ENCODE results near the gene UCHL1. TPM values are rescaled to one million over a fixed set of nuclear protein-coding genes. Genes with fewer than 3 reads are reported as not detected.
A peak's percentile ranks its signal among the peaks of the same experiment; 100 is the strongest.

The UCHL1 gene
- total and polyA plus RNA-seq, 2 of the 13 experiments (the other 11 are each of a cell fraction or from before 2014, with no cell fraction given): not detected

DNA sequence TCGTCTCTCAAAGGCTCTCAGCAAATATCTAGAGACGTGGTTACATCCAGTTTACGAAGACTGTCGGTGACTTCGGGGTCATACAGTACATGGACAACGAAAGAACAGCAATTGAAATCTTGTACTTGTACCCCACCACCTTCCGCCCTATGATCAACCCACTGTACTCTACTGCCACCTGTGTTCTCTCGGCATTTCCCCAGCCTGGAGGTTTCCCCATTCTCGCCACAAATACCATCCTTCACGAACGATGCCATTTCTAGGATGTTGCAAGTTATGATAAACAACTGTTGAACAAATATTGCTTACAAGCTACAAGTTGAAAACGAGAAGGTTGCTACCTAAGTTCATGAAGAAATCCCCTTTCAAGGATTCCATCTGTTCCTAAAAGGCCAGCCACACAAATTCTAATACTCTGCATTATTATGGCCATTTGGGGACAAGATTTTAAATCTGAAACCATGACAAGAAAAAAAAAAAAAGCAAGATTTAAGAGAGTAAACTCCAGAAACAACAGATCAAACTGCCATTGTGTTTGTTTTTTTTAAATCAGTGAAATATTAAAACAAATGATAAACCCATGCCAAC, 44.0 kb upstream of the UCHL1 start:
- 2% methylated on average over 12 of the region's 12 CpGs for WGBS (ENCODE audit: low lambda C conversion rate)
- ATAC-seq: 0 out of 3 replicates have a peak, but pooled peaks have one; percentile 3
- Histone ChIP-seq H3K4me2 (ENCODE audit: low read depth, low read length) (peak overlapping the region; percentile 84), H3K9ac (ENCODE audit: insufficient read depth, low read depth, low read length) (peak overlapping the region; percentile 79), H4K20me1 (ENCODE audit: insufficient read depth, low read length) (no peaks in the 10 kb centered on the region), H3K27me3 (ENCODE audit: control insufficient read depth in 1 of 2, insufficient read depth in 2 of 2, low read length in 2 of 2) (peaks cover 0 to 3% of the 10 kb centered on the region in 2 experiments; a peak in 1 of 5 replicates), H3K36me3 (replicated peaks in 1 of 2; ENCODE audit: control insufficient read depth in 1 of 2, insufficient read depth in 2 of 2, low read length in 2 of 2) (no peaks in the 10 kb centered on the region), H3K4me3 (replicated peaks in 1 of 3; ENCODE audit: insufficient read depth in 1 of 3, low read depth in 2 of 3, low read length in 3 of 3) (peak overlapping the region; percentile 81 to 94 (median 93)), H2AFZ (ENCODE audit: low read length) (peak overlapping the region; percentile 64), H3K27ac (ENCODE audit: extremely low read length, insufficient read depth, low read length) (no peak overlapping the region), H3K4me1 (ENCODE audit: insufficient read depth, low read length) (peaks cover 49% of the 10 kb centered on the region), H3K79me2 (ENCODE audit: insufficient read depth, low read length) (peaks cover 52% of the 10 kb centered on the region), H3K9me3 (ENCODE audit: low read length) (no peaks in the 10 kb centered on the region)
- ChIA-PET POLR2A (interaction anchor here (1.4 to 1.8 kb wide), 2 partner anchors 245 to 285 kb away, joined by 3 to 4 read pairs; no protein-coding TSS in a partner anchor), CTCF (ENCODE audit: low intra/inter-chr PET ratio, low total read pairs) (interaction anchor here (1.6 to 1.9 kb wide), 2 partner anchors 232 to 236 kb away, joined by 9 to 11 read pairs; no protein-coding TSS in a partner anchor)
- DNase-seq (ENCODE audit: low spot score): peak; percentile 64
- intact Hi-C loops (cut with micrococcal nuclease; ENCODE audit: unreplicated experiment): loop anchor here (1.0 to 5.0 kb wide), 4 partner anchors 35 to 135 kb away; no protein-coding TSS in a partner anchor
- in situ Hi-C loops (cut with HindIII; ENCODE audit: extremely low pct_ligation_motif_present, low pct_unique_long_range_greater_than_20kb): loop anchor here (10.0 kb wide), 1 partner anchor 88 kb away; no protein-coding TSS in a partner anchor
- peak; percentile 64 for FAIRE-seq
- no TSS peak for BruUV-seq (replicated peaks)
- TF ChIP-seq, protein P1, sequence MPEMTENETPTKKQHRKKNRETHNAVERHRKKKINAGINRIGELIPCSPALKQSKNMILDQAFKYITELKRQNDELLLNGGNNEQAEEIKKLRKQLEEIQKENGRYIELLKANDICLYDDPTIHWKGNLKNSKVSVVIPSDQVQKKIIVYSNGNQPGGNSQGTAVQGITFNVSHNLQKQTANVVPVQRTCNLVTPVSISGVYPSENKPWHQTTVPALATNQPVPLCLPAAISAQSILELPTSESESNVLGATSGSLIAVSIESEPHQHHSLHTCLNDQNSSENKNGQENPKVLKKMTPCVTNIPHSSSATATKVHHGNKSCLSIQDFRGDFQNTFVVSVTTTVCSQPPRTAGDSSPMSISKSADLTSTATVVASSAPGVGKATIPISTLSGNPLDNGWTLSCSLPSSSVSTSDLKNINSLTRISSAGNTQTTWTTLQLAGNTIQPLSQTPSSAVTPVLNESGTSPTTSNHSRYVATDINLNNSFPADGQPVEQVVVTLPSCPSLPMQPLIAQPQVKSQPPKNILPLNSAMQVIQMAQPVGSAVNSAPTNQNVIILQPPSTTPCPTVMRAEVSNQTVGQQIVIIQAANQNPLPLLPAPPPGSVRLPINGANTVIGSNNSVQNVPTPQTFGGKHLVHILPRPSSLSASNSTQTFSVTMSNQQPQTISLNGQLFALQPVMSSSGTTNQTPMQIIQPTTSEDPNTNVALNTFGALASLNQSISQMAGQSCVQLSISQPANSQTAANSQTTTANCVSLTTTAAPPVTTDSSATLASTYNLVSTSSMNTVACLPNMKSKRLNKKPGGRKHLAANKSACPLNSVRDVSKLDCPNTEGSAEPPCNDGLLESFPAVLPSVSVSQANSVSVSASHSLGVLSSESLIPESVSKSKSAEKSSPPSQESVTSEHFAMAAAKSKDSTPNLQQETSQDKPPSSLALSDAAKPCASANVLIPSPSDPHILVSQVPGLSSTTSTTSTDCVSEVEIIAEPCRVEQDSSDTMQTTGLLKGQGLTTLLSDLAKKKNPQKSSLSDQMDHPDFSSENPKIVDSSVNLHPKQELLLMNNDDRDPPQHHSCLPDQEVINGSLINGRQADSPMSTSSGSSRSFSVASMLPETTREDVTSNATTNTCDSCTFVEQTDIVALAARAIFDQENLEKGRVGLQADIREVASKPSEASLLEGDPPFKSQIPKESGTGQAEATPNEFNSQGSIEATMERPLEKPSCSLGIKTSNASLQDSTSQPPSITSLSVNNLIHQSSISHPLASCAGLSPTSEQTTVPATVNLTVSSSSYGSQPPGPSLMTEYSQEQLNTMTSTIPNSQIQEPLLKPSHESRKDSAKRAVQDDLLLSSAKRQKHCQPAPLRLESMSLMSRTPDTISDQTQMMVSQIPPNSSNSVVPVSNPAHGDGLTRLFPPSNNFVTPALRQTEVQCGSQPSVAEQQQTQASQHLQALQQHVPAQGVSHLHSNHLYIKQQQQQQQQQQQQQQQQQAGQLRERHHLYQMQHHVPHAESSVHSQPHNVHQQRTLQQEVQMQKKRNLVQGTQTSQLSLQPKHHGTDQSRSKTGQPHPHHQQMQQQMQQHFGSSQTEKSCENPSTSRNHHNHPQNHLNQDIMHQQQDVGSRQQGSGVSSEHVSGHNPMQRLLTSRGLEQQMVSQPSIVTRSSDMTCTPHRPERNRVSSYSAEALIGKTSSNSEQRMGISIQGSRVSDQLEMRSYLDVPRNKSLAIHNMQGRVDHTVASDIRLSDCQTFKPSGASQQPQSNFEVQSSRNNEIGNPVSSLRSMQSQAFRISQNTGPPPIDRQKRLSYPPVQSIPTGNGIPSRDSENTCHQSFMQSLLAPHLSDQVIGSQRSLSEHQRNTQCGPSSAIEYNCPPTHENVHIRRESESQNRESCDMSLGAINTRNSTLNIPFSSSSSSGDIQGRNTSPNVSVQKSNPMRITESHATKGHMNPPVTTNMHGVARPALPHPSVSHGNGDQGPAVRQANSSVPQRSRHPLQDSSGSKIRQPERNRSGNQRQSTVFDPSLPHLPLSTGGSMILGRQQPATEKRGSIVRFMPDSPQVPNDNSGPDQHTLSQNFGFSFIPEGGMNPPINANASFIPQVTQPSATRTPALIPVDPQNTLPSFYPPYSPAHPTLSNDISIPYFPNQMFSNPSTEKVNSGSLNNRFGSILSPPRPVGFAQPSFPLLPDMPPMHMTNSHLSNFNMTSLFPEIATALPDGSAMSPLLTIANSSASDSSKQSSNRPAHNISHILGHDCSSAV (CRISPR knock-in tag; IDR thresholded peaks at IDR 0.05; ENCODE audit: borderline replicate concordance): no peak
- TF ChIP-seq, protein P2, sequence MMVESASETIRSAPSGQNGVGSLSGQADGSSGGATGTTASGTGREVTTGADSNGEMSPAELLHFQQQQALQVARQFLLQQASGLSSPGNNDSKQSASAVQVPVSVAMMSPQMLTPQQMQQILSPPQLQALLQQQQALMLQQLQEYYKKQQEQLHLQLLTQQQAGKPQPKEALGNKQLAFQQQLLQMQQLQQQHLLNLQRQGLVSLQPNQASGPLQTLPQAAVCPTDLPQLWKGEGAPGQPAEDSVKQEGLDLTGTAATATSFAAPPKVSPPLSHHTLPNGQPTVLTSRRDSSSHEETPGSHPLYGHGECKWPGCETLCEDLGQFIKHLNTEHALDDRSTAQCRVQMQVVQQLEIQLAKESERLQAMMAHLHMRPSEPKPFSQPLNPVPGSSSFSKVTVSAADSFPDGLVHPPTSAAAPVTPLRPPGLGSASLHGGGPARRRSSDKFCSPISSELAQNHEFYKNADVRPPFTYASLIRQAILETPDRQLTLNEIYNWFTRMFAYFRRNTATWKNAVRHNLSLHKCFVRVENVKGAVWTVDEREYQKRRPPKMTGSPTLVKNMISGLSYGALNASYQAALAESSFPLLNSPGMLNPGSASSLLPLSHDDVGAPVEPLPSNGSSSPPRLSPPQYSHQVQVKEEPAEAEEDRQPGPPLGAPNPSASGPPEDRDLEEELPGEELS (CRISPR knock-in tag; IDR thresholded peaks at IDR 0.05): peak; percentile 19; the same call in 1 of the 2 replicates
- TF ChIP-seq RFX5 (IDR thresholded peaks at IDR 0.05; ENCODE audit: low read depth, low read length) (no peak), ZMYM2 (CRISPR knock-in tag; IDR thresholded peaks at IDR 0.05) (no peak), RELA (CRISPR knock-in tag; IDR thresholded peaks at IDR 0.05) (no peak), HNF4A (CRISPR knock-in tag; IDR thresholded peaks at IDR 0.05) (peak; percentile 21; the same call in 1 of the 2 replicates), ZNF547 (CRISPR knock-in tag; IDR thresholded peaks at IDR 0.05) (no peak), PLRG1 (conservative IDR thresholded peaks at IDR 0.05) (no peak), ZNF180 (CRISPR knock-in tag; IDR thresholded peaks at IDR 0.05; ENCODE audit: borderline replicate concordance, low read depth) (no peak), STAG1 (CRISPR knock-in tag; IDR thresholded peaks at IDR 0.05) (peak; percentile 88), SMC3 (IDR thresholded peaks at IDR 0.05; ENCODE audit: low read length) (peak; percentile 81)
- TF ChIP-seq, protein P3, sequence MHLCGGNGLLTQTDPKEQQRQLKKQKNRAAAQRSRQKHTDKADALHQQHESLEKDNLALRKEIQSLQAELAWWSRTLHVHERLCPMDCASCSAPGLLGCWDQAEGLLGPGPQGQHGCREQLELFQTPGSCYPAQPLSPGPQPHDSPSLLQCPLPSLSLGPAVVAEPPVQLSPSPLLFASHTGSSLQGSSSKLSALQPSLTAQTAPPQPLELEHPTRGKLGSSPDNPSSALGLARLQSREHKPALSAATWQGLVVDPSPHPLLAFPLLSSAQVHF (CRISPR knock-in tag; IDR thresholded peaks at IDR 0.05): no peak
- TF ChIP-seq, protein P4, sequence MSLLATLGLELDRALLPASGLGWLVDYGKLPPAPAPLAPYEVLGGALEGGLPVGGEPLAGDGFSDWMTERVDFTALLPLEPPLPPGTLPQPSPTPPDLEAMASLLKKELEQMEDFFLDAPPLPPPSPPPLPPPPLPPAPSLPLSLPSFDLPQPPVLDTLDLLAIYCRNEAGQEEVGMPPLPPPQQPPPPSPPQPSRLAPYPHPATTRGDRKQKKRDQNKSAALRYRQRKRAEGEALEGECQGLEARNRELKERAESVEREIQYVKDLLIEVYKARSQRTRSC (CRISPR knock-in tag; IDR thresholded peaks at IDR 0.05; ENCODE audit: low read depth): no peak
